K562 (cell line): ENCODE measurements around the gene HSPA1B. TPM values are rescaled to one million over a fixed set of nuclear protein-coding genes. Genes with fewer than 3 reads are reported as not detected.

Experiments used
- ATAC-seq: fragments of 200-7000 bp; cut with Tn5 transposase; 3 replicates; pipeline ENCODE4 v1.9.1; 2020; ENCODE audit warnings: moderate library complexity
- BruUV-seq: library from RNA; stranded (reverse); fragments of 400-500 nt; replicated peaks from 2 replicates; lab custom pipeline; 2021; lab: Mats Ljungman, UMichigan
- CTCF ChIA-PET: fragments of 300-600 bp; formaldehyde crosslinking; extraction: SDS; loops from one replicate; lab custom pipeline; 2021; ENCODE audit warnings: low intra/inter-chr PET ratio; lab: Yijun Ruan, JAX
- POLR2A ChIA-PET: fragments of 300-600, 350-650 bp; sonication (Branson Sonifier 250); formaldehyde crosslinking; extraction: SDS; loops from one replicate; lab custom pipeline; 2021; ENCODE audit warnings: antibody characterized with exemption, inconsistent platforms; lab: Yijun Ruan, JAX
- DNase-seq, 4 experiments: peaks; one replicate each; pipeline versions ENCODE4 v3.0.0 to v3.0.0-alpha.2; 2011 to 2018; ENCODE audit warnings: low spot score in 3 of 4, mixed read lengths in 3 of 4; ENCODE audit errors: extremely low read depth in 1 of 4
- FAIRE-seq: peaks from 2 replicates; lab custom pipeline; 2011; peaks lifted over from hg19 to GRCh38; lab: Jason Lieb, UNC
- H2AFZ ChIP-seq: 2 replicates; pipeline ENCODE4 v1.6.0; 2011; ENCODE audit warnings: low read depth, low read length, control low read depth, inconsistent platforms
- H3K27ac ChIP-seq: fragments of 200-600 bp; 3 replicates; pipeline ENCODE4 v1.8.0; 2011; ENCODE audit warnings: low read depth, mild to moderate bottlenecking, control low read depth, inconsistent platforms, low read length, moderate library complexity, mixed read lengths; ENCODE audit errors: extremely low read depth
- H3K27me3 ChIP-seq, 2 experiments: fragments of 300-600 bp in 1 of 2; 2 replicates in 1 of 2; 3 replicates in 1 of 2; pipeline versions ENCODE4 v1.6.0 to v1.8.0; 2011; ENCODE audit warnings: inconsistent platforms in 2 of 2, low read length in 2 of 2, mild to moderate bottlenecking in 1 of 2, mixed read lengths in 1 of 2, moderate library complexity in 1 of 2; ENCODE audit not compliant: control insufficient read depth in 2 of 2, insufficient read depth in 2 of 2
- H3K36me3 ChIP-seq: fragments of 300-600 bp; 3 replicates; pipeline ENCODE4 v1.8.0; 2011; ENCODE audit warnings: mild to moderate bottlenecking, low read length, inconsistent platforms; ENCODE audit not compliant: control insufficient read depth, insufficient read depth
- H3K4me1 ChIP-seq, 2 experiments: fragments of 200-600 bp in 1 of 2; replicated peaks in 1 of 2; 2 replicates in 1 of 2; 3 replicates in 1 of 2; pipeline versions ENCODE4 v1.5.1 to v1.8.0; 2011; ENCODE audit warnings: inconsistent platforms in 2 of 2, low read length in 2 of 2, mild to moderate bottlenecking in 1 of 2, mixed read lengths in 1 of 2, moderate library complexity in 1 of 2; ENCODE audit not compliant: control insufficient read depth in 2 of 2, insufficient read depth in 2 of 2
- H3K4me2 ChIP-seq: 2 replicates; pipeline ENCODE4 v1.6.1; 2011; ENCODE audit warnings: low read length, control low read depth, inconsistent platforms, mixed read lengths; ENCODE audit not compliant: insufficient read depth
- H3K4me3 ChIP-seq: fragments of 200-600 bp; sonication (generic), shearing (Covaris generic); 2 replicates; pipeline ENCODE4 v1.5.1; 2016; ENCODE audit warnings: control low read depth, inconsistent platforms
- H3K79me2 ChIP-seq: fragments of 200-600 bp; 3 replicates; pipeline ENCODE4 v1.8.0; 2011; ENCODE audit warnings: low read length, inconsistent platforms; ENCODE audit not compliant: control insufficient read depth, insufficient read depth
- H3K9ac ChIP-seq, 2 experiments: 2 replicates each; pipeline versions ENCODE4 v1.6.0 to v1.6.1; 2011; ENCODE audit warnings: low read depth in 2 of 2, low read length in 2 of 2, control low read depth in 1 of 2, inconsistent platforms in 1 of 2, mild to moderate bottlenecking in 1 of 2, mixed read lengths in 1 of 2; ENCODE audit not compliant: insufficient read depth in 1 of 2
- H3K9me1 ChIP-seq: one replicate; pipeline ENCODE4 v1.6.0; 2011; ENCODE audit warnings: inconsistent platforms, mild to moderate bottlenecking, low read length, moderate library complexity; ENCODE audit not compliant: control insufficient read depth, insufficient read depth
- H3K9me3 ChIP-seq: replicated peaks from 2 replicates; pipeline ENCODE4 v1.5.1; 2011; ENCODE audit warnings: low read depth, low read length, inconsistent platforms; ENCODE audit not compliant: control insufficient read depth, insufficient read depth
- H4K20me1 ChIP-seq: replicated peaks from 2 replicates; pipeline ENCODE4 v1.6.1; 2011; ENCODE audit warnings: low read length, inconsistent platforms, mixed read lengths; ENCODE audit not compliant: control insufficient read depth, insufficient read depth
- CBX2 ChIP-seq: fragments of 200-600 bp; sonication (generic); IDR thresholded peaks from one replicate; pipeline ENCODE4 v1.6.1; 2012; ENCODE audit warnings: mild to moderate bottlenecking, low read length, inconsistent platforms; ENCODE audit not compliant: insufficient read depth, poor library complexity, severe bottlenecking
- CBX8 ChIP-seq: fragments of 200-600 bp; sonication (generic); IDR thresholded peaks from 2 replicates; pipeline ENCODE4 v1.6.1; 2012; ENCODE audit warnings: borderline replicate concordance, mixed run types, low read depth, mild to moderate bottlenecking, moderate library complexity, mixed read lengths, low read length, control low read depth, inconsistent platforms; ENCODE audit not compliant: poor library complexity, severe bottlenecking; ENCODE audit errors: extremely low read depth
- KAT7 ChIP-seq: sonication (generic); formaldehyde crosslinking; IDR thresholded peaks from 2 replicates; pipeline ENCODE4 v1.8.0; 2022; ENCODE audit warnings: missing genetic modification reagents, mild to moderate bottlenecking, borderline replicate concordance
- MED1 ChIP-seq: sonication (generic); formaldehyde crosslinking; IDR thresholded peaks from 2 replicates; pipeline ENCODE4 v1.8.1; 2023; ENCODE audit warnings: missing genetic modification reagents, borderline replicate concordance
- NR4A1 ChIP-seq, 2 experiments: fragments of 250-450 bp in 1 of 2; fragments of 450-650 bp in 1 of 2; sonication (Bioruptor Pico) in 1 of 2; IDR thresholded peaks; 2 replicates each; pipeline versions ENCODE4 v1.4.0 to v1.6.1; 2016 to 2020; ENCODE audit warnings: mild to moderate bottlenecking in 2 of 2, missing compliant biosample characterization in 1 of 2, missing genetic modification characterization in 1 of 2, moderate library complexity in 1 of 2
- OTX1 ChIP-seq: fragments of 450-650 bp; formaldehyde crosslinking; IDR thresholded peaks from 2 replicates; pipeline ENCODE4 v1.4.0; 2022; ENCODE audit warnings: mild to moderate bottlenecking
- PHF21A ChIP-seq: fragments of 450-650 bp; IDR thresholded peaks from 2 replicates; pipeline ENCODE4 v1.6.1; 2017; ENCODE audit warnings: low read depth, borderline replicate concordance
- PHF8 ChIP-seq: fragments of 200-600 bp; sonication (generic); IDR thresholded peaks from 2 replicates; pipeline ENCODE4 v1.6.1; 2012; ENCODE audit warnings: mixed run types, mild to moderate bottlenecking, inconsistent platforms, low read length, moderate library complexity, borderline replicate concordance
- RAD21 ChIP-seq, 2 experiments: fragments of 250-450 bp in 1 of 2; fragments of 450-650 bp in 1 of 2; sonication (Bioruptor Pico) in 1 of 2; formaldehyde crosslinking in 1 of 2; IDR thresholded peaks in 1 of 2; conservative IDR thresholded peaks in 1 of 2; 2 replicates each; pipeline versions ENCODE4 v1.4.0 to v1.8.0; 2020 to 2022; ENCODE audit warnings: mild to moderate bottlenecking in 2 of 2, moderate library complexity in 1 of 2
- RFX7 ChIP-seq: fragments of 250-450 bp; sonication (Bioruptor Pico); IDR thresholded peaks from 2 replicates; pipeline ENCODE4 v1.5.1; 2021; ENCODE audit warnings: mild to moderate bottlenecking
- SMARCA4 ChIP-seq: fragments of 450-650 bp; IDR thresholded peaks from 2 replicates; pipeline ENCODE4 v1.6.1; 2016
- UBTF ChIP-seq, 2 experiments: IDR thresholded peaks; 2 replicates each; pipeline ENCODE4 v1.6.1; 2012; ENCODE audit warnings: improper control_type of control experiment in 2 of 2, low read depth in 2 of 2, low read length in 2 of 2, borderline replicate concordance in 1 of 2
- ZNF778 ChIP-seq: fragments of 450-650 bp; formaldehyde crosslinking; IDR thresholded peaks from 2 replicates; pipeline ENCODE4 v1.4.0; 2020; ENCODE audit warnings: mild to moderate bottlenecking, moderate library complexity
- WGBS: fragments of 100-300 bp; shearing (Covaris generic); methylation state at CpG from one replicate; pipeline ENCODE4 v1.1.6; 2016; ENCODE audit warnings: low coverage, mixed read lengths; ENCODE audit not compliant: insufficient coverage; ENCODE audit errors: missing lambda C conversion rate; 5-methylcytosine and 5-hydroxymethylcytosine counted together
- in situ Hi-C: fragments of 300-500 bp; cut with MboI; formaldehyde crosslinking; loops from 4 replicates; pipeline ENCODE4 v1.15.0; 2018; ENCODE audit warnings: inconsistent platforms, mixed read lengths
- intact Hi-C: fragments of 100-400 bp; cut with micrococcal nuclease; formaldehyde crosslinking; loops from 2 replicates; pipeline ENCODE4 v1.14.2; 2022
- polyA plus RNA-seq, 8 experiments: library from polyadenylated mRNA; depleted of rRNA in 4 of 8; stranded (reverse) in 5 of 8; unstranded in 3 of 8; fragments of >200 nt; fragmentation: Nextera tagmentation in 2 of 8; fragmentation: Illumina TruSeq in 1 of 8; extraction: Ambion mirVana in 2 of 8; extraction: Trizol in 1 of 8; gene quantifications; 2 replicates each; pipeline versions ENCODE4 v1.2.1 to v1.2.3, GENCODE V29; 2011 to 2014; ENCODE audit warnings: inconsistent platforms in 1 of 8, missing spikeins in 1 of 8
- total RNA-seq, 7 experiments: library from RNA; depleted of rRNA in 6 of 7; stranded (reverse); fragments of >200 nt in 6 of 7; fragmentation: Illumina TruSeq in 2 of 7; extraction: Trizol in 2 of 7; gene quantifications; 2 replicates each; pipeline versions ENCODE4 v1.2.1 to v1.2.3, GENCODE V29; 2011 to 2021; ENCODE audit warnings: low replicate concordance in 1 of 7
- TF ChIP-seq, protein P1 (sequence below): fragments of 450-650 bp; formaldehyde crosslinking; conservative IDR thresholded peaks from 2 replicates; pipeline ENCODE4 v1.4.0; 2022; ENCODE audit warnings: mild to moderate bottlenecking, missing genetic modification characterization
- TF ChIP-seq, protein P2 (sequence below), 2 experiments: IDR thresholded peaks; 2 replicates each; pipeline ENCODE4 v1.6.1; 2011; ENCODE audit warnings: borderline replicate concordance in 1 of 2, control low read depth in 1 of 2, low read depth in 1 of 2, low read length in 1 of 2, mild to moderate bottlenecking in 1 of 2, mixed read lengths in 1 of 2, moderate library complexity in 1 of 2; ENCODE audit not compliant: insufficient read depth in 1 of 2, insufficient read length in 1 of 2, poor library complexity in 1 of 2, severe bottlenecking in 1 of 2; ENCODE audit errors: extremely low read depth in 1 of 2

Gene HSPA1B
- total and polyA plus RNA-seq, 9 of the 15 experiments (the other 6 are each of a cell fraction or from before 2014, with no cell fraction given): 0.27 to 227 (median 51.2) TPM

DNA sequence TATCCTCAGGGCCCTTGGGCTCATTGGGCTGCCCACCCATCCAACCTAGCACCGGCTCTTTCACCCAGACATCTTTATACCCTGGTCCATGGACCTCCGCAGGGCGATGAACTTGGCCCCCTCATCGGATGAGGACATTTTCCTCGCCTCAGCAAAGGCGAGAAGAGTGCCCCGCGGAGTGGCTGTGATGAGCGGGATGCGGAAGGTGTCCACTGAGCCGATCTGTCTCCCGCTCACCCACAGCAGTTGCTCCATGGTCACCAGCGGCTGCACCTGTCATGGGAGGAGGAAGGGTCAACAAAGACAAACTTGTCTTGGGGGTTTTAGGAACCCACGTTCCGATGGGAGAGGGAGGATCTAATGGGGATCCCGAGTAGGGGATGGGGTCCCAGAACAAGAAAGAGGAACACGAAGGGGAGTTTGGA is 34.4 kb downstream of the HSPA1B start:
- peak overlapping the region; percentile 59 for H3K27ac ChIP-seq
- WGBS: 41% methylated on average over 17 of the region's 17 CpGs
- TF ChIP-seq PHF8 (no peak), SMARCA4 (no peak), KAT7 (CRISPR knock-in tag) (0 out of 2 replicates have a peak, but pooled peaks have one; percentile 8), UBTF (IDR thresholded peaks at IDR 0.05; ENCODE audit: borderline replicate concordance in 1 of 2, low read depth in 2 of 2, low read length in 2 of 2) (0 out of 4 replicates have a peak, but pooled peaks of 1 of the 2 experiments have one; percentile 54), OTX1 (CRISPR knock-in tag) (peak; percentile 30; the same call in 1 of the 2 replicates), PHF21A (no peak), CBX2 (no peak), CBX8 (no peak), MED1 (no peak), RAD21 (CRISPR knock-in tag; conservative IDR thresholded peaks at IDR 0.05 in 1 of 2, IDR thresholded peaks at IDR 0.05 in 1 of 2) (0 out of 4 replicates have a peak, but pooled peaks of 1 of the 2 experiments have one; percentile 3), NR4A1 (CRISPR knock-in tag; IDR thresholded peaks at IDR 0.05) (no peak; the same call in 1 of the 2 replicates), NR4A1 (tag; IDR thresholded peaks at IDR 0.05) (0 out of 2 replicates have a peak, but pooled peaks have one; percentile 11), ZNF778 (CRISPR knock-in tag) (no peak), RFX7 (no peak)
- TF ChIP-seq, protein P1, sequence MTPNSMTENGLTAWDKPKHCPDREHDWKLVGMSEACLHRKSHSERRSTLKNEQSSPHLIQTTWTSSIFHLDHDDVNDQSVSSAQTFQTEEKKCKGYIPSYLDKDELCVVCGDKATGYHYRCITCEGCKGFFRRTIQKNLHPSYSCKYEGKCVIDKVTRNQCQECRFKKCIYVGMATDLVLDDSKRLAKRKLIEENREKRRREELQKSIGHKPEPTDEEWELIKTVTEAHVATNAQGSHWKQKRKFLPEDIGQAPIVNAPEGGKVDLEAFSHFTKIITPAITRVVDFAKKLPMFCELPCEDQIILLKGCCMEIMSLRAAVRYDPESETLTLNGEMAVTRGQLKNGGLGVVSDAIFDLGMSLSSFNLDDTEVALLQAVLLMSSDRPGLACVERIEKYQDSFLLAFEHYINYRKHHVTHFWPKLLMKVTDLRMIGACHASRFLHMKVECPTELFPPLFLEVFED (CRISPR knock-in tag): peak; percentile 67; the same call in 1 of the 2 replicates
- TF ChIP-seq, protein P2, sequence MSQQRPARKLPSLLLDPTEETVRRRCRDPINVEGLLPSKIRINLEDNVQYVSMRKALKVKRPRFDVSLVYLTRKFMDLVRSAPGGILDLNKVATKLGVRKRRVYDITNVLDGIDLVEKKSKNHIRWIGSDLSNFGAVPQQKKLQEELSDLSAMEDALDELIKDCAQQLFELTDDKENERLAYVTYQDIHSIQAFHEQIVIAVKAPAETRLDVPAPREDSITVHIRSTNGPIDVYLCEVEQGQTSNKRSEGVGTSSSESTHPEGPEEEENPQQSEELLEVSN (IDR thresholded peaks at IDR 0.05; ENCODE audit: borderline replicate concordance in 1 of 2, extremely low read depth in 1 of 2, insufficient read depth in 1 of 2, insufficient read length in 1 of 2, low read depth in 1 of 2, low read length in 1 of 2, poor library complexity in 1 of 2, severe bottlenecking in 1 of 2): no peak

More for the DNA sequence above, 34.4 kb downstream of the HSPA1B start:
- Histone ChIP-seq H3K9me1 (peaks cover 9% of the 10 kb centered on the region), H3K4me3 (peak overlapping the region; percentile 62), H3K79me2 (peaks cover 24% of the 10 kb centered on the region), H3K4me1 (peaks cover 13 to 43% of the 10 kb centered on the region in 2 experiments; a peak in 4 of 5 replicates), H3K27me3 (no peaks in the 10 kb centered on the region), H3K9me3 (no peaks in the 10 kb centered on the region), H2AFZ (peak overlapping the region; percentile 83), H3K36me3 (peaks cover 55% of the 10 kb centered on the region; the same call in 2 of the 3 replicates), H3K9ac (peak overlapping the region; percentile 73 to 95), H4K20me1 (no peaks in the 10 kb centered on the region), H3K4me2 (peak overlapping the region; percentile 85)
- DNase-seq (no peak), FAIRE-seq (no peak), ATAC-seq (no peak)
- ChIA-PET CTCF (no interaction called here), POLR2A (interaction anchor here (0.7 to 4.1 kb wide), 13 partner anchors 17 to 240 kb away, joined by 3 to 123 read pairs (median 6); partner anchors contain the start of genes BAG6, CSNK2B, GPANK1 and HSPA1B)
- intact Hi-C loops (loop anchor here (1.0 to 2.0 kb wide), 2 partner anchors 181 to 315 kb away; partner anchors contain the start of genes LY6G5C and NFKBIL1), in situ Hi-C loops (loop anchor here (5.0 kb wide), 1 partner anchor 200 kb away; the partner anchor contains the start of genes C6orf47 and GPANK1)
- BruUV-seq: no TSS peak
